Effector CD8-positive, alpha-beta T cell (primary cell): ENCODE results near the gene SLC38A1.
"Not testable (repeated sequence)": the region's sequence is repeated elsewhere in the genome, so short reads cannot be mapped to it uniquely, and the experiment has no call there.

Experiments
- DNase-seq: peaks from one replicate; lab custom pipeline; 2025; lab: John Stamatoyannopoulos, UW

The SLC38A1 gene

DNA sequence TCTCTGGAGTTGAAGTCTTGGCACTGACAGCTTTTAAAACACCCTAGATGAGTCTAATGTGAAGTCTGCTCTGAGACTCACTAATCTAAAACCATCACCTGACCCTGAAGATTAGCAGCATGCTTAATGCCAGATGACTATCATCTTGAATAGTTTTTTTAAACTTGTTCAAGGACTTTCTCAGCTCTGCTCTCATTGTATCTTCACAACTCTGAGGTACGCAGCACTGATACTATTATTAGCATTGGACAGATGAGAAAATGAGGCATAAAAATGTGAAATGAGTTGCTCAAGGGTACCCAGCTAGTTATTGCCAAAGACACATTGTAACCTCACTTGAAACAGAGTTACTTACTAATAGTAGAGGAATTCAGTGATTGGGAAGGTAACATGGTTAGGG, 4.8 kb downstream of the SLC38A1 start:
- DNase-seq: no peak

DNA sequence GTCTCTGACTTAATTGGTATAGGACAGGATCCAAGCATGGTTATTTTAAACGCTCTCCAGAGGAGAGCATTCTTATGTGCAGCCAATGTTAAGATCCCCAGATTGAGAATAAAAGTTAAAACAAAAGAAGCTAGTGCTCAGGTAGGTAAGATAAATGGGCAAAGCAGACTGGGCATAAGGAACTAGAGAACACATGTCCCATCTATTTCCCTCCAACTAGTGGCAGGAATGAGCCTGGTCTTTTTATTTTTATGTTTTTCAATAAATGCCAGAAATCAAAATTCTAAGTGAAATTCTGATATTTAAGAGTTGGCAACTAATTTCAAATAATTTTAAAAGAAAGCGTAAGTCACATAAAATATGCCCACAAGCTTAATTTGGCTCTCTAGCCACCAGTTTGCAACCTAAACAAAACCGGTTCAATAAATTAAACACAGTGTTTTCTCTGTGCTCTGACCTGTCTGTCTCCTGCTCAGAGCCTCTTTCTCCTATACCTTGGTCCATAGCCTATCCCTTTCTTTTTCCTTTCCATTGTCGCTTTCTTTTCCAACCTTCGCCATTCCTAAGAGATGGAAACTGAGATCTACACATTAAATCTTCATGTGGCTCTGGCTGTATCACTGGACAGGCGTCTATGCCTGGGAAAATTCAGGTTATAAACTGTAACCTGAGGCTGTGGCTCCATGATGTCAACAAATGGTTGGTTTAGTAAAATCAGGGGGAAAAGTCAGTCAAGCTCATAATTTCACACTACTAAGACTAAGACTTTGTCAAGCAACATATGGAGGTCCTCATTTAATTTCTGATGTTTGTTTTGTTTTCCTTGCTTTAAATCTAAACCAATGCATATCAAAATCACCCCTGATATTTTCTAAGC, 5.5 kb downstream of the SLC38A1 start:
- no peak for DNase-seq

DNA sequence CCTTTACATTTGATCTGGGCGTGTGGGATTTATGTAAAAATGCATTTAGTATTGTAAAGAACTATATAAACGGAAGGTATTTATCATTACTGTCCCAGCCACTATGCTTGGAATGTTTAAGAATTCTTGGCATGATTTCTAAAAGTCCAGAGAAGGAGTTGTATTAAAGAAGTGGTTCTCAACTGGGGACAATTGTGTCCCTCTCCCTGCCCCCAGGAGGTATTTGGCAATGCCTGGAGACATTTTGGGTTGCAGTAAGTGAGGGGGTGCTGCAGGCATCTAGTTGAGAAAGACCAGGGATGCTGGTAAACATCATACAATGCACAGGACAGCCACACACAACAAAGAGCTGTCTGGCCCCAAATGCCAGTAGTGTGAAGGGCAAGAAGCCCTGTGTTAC, 7.2 kb downstream of the SLC38A1 start:
- DNase-seq: no peak

DNA sequence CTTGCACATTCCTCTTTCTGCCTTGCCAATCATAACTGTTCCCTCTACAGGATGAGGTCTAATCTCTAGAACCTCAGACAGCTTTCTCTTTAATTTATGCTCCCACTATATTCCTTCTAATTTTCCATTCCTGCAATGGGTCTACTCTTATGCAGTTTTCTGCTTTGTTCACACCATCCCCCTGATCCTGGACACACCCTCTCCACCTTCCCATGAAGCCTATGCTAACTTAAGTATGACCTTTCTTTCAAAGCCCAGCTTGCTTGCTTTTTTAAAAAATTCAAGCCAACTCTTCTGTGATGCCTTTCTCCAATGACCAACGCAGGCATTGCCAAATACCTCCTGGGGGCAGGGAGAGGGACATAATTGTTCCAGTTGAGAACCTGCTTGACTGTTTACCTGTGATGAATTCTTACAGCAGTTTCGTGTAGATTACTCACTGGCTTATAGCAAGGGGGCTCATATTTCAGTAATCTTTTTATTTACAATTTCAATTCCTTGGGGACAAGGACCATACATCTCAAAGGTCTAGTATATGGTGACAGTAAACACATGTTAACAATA, 7.8 kb downstream of the SLC38A1 start:
- DNase-seq: no peak

DNA sequence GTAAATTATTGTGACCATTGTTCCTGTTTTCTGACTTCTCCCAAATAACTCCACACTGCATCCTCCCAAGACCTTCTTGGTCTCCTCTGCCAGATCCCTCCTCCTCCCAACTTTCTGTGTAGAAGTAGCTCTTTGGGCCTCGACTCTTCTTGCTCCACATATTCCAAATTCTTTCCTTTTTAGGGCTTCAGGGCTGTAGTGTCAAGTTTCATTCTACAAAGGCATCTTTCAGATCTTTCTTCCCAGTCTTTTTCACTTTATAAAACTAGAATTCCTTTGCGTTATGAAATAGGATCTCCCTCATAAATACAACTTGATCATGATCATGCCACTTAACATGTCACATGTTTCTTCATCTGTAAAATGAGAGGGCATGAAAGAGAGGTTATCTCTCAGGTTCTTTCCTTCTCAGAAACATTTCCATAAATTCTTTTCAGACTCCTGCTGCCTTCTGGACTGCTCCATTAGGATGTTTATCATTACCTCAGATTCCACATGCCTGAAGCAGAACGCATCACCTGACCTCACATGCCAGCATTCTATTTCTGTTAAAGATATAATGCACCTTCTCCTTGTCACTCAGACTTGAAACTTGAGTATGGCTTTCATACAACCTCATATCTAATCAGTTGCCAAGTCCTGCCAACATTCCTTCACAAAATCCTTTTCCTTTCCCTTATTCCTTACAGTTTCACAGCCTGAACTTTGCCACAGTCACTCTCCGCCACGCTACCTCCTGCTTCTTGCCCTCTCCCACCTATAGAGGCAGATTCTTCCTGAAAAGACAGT, 8.5 kb downstream of the SLC38A1 start:
- DNase-seq: no peak

DNA sequence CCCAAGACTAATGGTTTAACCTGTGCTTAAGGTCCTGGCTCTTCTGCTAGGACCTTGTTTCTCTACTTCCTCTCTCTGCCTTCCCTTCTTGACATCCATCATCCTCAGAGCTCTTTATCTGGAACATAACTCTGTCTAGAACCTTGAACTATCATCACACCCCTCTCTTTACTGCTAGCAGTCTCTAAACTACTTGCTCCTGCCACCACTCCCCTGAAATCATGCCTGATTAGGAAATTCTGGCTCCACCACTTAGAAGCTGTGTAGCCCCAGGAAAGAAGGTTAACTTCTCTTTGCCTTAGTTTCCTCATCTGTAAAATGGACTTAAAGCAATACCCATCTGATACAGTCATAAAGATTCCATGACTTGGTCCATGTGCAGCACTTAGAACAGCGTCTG, 9.1 kb downstream of the SLC38A1 start:
- no peak for DNase-seq

DNA sequence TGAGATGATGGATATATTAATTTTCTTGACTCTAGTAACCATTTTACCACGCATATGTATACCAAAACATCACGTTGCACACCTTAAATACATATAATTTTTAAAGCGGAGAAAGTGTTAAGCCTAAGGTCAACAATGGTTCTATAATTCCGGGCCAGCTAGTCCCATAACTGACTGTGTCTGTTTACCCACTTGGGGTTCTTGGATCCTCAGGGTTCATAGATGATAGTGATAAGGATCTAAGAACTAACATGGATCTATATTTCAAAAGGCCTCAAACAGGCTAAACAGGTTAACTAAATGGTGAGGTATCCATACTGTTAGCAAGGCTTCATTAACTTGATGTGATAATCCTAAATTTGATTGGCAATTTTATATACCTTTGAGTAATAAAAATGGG, 9.8 kb downstream of the SLC38A1 start:
- no peak for DNase-seq

DNA sequence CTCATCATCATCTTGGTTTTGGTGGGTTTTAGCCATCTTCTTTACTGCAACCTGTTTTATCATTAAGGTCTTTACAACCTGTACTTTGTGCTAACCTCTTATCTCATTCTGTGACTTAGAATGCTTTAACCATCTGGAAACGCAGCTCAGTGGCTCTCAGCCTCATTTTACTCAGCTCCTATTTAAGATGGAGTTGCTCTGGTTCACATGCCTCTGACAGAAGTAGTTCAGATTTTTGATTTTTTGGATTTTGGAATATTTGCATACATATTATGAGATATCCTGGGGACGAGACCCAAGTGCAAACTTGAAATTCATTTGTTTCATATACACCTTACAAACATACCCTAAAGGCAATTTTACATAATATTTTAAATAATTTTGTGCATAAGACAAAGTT, 10.7 kb downstream of the SLC38A1 start:
- no peak for DNase-seq

DNA sequence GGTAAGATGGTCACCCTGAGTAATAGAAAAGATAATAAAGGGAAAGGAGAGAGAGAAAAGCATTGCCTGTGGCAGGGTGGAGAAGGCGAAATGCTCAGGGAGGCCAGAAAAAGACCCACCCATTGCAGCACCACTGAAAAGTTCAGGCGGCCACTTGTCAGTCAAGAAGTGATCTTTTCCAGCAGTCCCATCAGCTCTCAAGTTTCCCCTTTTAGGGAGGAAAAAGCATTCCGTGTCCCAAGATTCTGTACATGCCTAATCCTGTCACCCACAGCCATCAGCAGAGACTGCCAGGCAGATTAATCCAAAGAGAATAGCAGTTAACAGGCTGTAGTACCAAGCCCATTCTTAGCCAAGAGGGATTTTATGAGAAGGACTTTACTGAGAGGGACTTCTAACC, 11.9 kb downstream of the SLC38A1 start:
- DNase-seq: no peak

DNA sequence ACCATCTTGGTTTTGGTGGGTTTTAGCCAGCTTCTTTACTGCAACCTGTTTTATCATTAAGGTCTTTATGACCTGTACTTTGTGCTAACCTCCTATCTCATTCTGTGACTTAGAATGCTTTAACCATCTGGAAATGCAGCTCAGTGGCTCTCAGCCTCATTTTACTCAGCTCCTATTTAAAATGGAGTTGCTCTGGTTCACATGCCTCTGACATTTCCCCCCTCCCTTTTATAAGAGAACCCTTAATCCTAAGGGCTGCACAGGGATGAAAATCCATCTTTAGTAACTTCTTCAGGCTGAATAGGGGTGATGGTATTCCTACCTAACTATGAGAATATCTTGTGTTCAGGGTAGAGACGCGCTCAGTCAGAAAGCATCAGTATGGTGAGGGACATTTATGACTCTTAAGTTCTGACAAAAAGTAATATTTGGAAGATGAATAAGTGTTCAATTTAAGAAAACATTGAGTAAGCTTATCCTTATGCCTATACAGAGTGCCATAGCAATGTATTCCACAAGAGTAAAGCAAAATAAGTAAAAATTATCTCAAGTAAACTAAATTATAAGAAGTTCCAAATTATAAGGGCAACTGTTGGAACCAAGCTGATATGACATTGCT, 15.2 kb downstream of the SLC38A1 start:
- no peak for DNase-seq

DNA sequence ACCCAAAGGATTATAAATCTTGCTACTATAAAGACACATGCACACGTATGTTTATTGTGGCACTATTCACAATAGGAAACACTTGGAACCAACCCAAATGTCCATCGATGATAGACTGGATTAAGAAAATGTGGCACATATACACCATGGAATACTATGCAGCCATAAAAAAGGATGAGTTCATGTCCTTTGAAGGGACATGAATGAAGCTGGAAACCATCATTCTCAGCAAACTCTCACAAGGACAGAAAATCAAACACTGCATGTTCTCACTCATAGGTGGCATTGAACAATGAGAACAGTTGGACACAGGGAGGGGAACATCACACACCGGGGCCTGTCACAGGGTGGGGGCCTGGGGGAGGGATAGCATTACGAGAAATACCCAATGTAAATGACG, 16.8 kb downstream of the SLC38A1 start:
- not testable (repeated sequence) for DNase-seq

DNA sequence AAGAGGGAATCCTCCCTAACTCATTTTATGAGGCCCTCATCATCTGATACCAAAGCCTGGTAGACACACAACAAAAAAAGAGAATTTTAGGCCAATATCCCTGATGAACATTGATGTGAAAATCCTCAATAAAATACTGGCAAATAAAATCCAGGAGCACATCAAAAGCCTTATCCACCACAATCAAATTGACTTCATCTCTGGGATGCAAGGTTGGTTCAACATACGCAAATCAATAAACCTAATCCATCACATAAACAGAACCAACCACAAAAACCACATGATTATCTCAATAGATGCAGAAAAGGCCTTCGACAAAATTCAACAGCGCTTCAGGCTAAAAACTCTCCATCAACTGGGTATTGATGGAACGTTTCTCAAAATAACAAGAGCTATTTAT, 18.9 kb downstream of the SLC38A1 start:
- DNase-seq: not testable (repeated sequence)

DNA sequence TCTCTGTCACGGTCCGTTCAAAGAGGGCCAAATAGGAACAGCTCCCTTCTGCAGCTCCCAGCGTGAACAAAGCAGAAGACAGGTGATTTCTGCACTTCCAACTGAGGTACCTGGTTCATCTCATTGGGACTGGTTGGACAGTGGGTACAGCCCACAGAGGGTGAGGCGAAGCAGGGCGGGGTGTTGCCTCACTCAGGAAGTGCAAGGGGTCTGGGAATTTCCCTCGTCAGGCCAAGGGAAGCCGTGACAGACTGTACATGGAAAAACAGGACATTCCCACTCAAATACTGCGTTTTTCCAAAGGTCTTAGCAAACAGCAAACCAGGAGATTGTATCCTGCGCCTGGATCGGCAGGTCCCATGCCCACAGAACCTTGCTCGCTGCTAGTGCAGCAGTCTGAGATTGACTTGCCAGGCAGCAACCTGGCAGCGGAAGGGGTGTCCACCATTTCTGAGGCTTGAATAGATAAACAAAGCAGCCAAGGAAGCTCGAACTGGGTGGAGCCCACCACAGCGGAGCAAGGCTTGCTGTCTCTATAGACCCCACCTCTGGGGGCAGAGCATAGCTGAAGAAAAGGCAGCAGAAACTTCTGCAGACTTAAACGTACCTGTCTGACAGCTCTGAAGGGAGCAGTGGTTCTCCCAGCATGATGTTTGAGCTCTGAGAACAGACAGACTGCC, 22.7 kb downstream of the SLC38A1 start:
- no peak for DNase-seq

DNA sequence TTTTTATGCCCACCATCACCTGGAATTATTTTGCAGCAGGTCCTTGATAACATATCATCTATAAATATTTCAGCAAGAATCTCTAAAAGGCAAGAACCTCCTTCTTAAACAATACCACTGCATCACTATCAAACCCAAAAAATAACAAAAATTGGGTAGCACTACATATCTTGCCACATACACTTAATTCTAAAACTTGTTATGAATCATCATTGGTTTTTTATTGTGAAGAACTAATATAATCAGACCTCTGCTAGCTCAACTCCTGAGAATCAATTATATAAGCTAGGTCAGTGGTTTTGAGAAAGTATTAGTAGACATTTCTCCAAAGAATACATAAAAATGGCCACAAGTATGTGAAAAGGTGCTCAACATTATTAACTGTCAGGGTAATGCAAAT, 23.8 kb downstream of the SLC38A1 start:
- no peak for DNase-seq

DNA sequence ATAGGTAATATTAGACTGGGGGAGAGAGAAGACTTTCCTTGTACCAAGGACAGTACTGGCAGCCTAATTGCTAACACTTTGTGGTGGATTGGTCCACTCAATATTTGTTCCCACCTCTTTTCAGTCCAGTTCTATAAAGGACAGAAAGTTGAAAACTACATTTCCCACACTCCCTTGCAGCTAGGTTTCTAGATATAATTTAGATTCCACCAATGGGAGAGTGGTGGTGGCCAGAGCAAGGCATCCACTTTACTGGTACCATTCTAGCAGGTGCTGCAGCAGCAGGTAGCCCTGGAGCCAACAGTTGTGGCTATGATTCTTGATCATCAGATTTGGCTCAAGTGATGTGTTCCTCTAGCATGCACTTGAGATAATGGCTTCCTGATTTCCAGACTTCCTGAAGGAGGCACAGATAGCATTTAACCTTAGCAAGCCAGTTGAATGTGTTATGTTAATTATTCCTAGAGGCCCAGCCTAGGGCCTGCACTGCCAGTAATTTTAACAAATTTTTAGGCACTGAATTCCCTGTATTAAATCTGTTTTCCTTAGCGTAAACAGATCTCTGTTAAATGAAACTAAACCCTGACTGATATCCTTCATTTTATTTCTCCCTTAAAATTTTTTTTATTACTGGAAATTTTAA, 24.4 kb downstream of the SLC38A1 start:
- no peak for DNase-seq

DNA sequence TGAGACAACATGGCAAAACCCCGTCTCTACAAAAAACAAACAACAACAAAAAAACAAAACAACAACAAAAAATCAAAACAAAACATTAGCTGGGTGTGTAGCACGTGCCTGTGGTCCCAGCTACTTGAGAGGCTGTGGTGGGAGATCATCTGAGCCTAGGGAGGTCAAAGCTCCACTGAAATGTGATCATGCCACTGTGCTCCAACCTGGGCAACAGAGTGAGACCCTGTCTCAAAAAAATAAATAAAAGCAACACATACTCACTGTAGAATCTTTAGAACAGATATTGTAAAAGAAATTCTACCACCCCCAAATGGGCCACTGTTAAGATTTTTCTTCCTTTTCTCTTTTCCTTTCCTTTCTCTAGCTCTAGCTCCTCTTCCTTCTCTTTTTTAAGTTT, 26.3 kb downstream of the SLC38A1 start:
- no peak for DNase-seq

DNA sequence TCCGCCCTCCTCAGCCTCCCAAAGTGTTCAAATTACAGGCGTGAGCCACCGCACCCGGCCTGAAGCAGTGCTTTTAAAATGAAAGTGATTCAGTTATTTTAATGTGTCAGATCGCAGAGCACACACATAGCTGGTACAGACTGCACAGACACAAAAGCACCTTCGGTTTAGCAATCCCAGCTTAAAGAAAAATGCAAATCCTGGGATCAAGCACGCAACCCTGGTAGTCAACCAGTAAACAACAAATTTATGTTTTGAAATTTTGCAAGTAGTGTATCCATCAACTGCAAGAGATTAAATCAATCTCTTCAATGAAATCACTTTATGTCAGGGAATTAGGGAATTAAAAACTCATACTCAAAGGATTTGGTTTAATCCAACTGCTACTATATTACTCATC, 28.4 kb downstream of the SLC38A1 start:
- no peak for DNase-seq

DNA sequence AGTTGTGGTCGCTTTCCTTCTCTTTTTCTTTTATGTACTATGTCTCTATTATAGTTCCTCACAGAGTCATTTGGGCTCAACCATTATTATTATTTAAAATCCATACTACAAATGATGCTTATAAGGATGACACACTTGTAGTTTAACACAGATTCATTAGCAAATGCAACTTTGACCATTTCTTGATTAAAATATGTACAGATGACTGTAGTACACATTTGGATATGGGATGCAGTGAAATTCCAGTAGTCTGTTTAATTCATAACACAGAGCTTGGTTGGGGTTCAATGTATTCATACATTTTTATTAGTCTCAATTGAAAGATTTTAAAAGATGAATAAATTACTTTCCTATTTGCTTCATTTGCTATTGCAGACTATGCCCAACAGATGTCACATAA, 30.0 kb downstream of the SLC38A1 start:
- no peak for DNase-seq

DNA sequence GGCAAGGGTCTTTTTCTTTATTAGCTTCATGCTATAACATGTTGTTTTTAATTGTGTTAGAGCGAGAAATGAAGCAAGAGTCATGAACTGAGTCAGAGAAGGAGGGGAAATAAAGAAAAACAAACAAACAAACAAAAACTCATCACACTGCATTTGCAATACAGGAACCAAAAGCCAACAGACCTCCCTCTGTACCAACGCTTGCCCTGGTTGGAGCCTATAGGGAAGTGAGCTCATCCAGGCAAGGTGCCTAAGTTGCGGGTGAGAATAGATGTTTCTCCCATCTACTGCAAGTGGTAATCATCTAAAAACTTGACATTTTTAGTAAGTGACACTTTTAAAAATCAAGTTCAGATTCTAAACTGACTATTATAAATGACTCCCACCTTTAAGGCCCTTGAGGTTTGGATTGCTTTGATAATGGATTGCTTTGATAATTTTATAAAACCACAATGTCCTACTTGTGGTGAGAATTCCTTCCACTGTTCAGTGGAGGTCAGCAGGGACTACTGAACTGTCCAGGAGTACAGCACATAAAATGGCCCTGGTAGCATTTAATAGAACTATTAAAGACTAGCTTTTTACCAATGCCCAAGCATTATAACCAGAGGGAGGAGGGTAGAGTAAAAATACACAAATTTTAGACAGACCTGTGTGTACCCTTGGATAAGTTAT, 31.3 kb downstream of the SLC38A1 start:
- no peak for DNase-seq

DNA sequence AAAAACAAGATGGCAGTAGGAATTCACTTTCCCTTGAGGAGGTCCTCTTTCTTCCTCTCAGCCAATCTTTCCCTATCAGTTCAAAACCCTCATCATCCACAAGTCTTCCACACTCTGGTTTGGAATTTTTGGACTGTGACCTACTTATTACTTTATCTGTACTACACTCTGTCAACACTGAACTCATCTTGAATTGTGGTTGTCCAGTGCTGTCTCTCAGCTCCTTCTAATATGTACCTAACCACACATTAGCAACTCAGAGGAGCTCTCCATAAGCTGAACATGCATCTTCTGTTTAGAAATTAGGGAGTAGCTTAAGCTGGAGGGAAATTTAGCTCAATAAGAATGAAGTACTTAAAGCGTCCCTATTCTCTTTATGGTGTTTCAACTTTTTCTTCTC, 34.8 kb downstream of the SLC38A1 start:
- DNase-seq: no peak

DNA sequence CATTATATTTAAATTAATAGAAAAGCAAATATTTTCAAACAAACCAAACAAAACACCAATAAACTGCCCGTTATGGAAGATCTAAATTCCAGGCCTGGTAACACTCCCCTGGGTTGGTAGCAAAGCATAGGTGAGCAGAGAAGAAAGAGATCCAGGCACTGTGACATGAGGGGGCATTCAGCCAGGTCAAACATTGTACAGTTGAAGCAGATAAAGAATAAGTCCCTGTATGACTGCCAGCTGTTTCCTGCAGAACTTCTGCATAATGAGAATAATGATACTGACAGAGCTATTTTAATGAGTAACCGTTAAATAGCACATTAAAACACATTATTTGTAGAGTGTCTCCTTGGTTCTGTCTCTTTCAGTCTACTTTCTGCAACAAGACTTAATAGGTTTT, 35.4 kb downstream of the SLC38A1 start:
- DNase-seq: no peak
